Activated CD8-positive, alpha-beta memory T cell treated with anti-CD3 and anti-CD28 coated beads for 1 hour (primary cell): ENCODE measurements around the gene OGFOD1.
A peak's percentile ranks its signal among the peaks of the same experiment; 100 is the strongest.
"Not testable (repeated sequence)": the region's sequence is repeated elsewhere in the genome, so short reads cannot be mapped to it uniquely, and the experiment has no call there.

Experiments used
- DNase-seq, 2 donors: peaks; one replicate each; pipeline ENCODE4 v3.0.0-alpha.2; 2020; ENCODE audit warnings: low read depth in 1 of 2; ENCODE audit errors: extremely low read depth in 1 of 2

The OGFOD1 gene

GRCh38 chr16:56479469-56479868, 28.1 kb downstream of the OGFOD1 start:
- DNase-seq = no peak

GRCh38 chr16:56480776-56481467, 29.6 kb downstream of the OGFOD1 start:
- no peak for DNase-seq

GRCh38 chr16:56481468-56482122, 30.2 kb downstream of the OGFOD1 start:
- no peak for DNase-seq

GRCh38 chr16:56482683-56483236, 31.4 kb downstream of the OGFOD1 start:
- no peak for DNase-seq

- no peak for DNase-seq
These were observed 32.0 kb downstream of the OGFOD1 start for GRCh38 chr16:56483394-56483793.

GRCh38 chr16:56488035-56488434, 36.7 kb downstream of the OGFOD1 start:
- no peak for DNase-seq

GRCh38 chr16:56488868-56489267, 37.5 kb downstream of the OGFOD1 start:
- DNase-seq = not testable (repeated sequence)

GRCh38 chr16:56491657-56492261, 40.4 kb downstream of the OGFOD1 start:
- no peak for DNase-seq

- DNase-seq = no peak
These were observed 41.8 kb downstream of the OGFOD1 start for GRCh38 chr16:56493126-56493525.

- no peak for DNase-seq
These were observed 42.5 kb downstream of the OGFOD1 start for GRCh38 chr16:56493815-56494214.

- DNase-seq = no peak
These were observed 53.8 kb downstream of the OGFOD1 start for GRCh38 chr16:56505181-56505580.

GRCh38 chr16:56506941-56507340, 55.6 kb downstream of the OGFOD1 start:
- no peak for DNase-seq

GRCh38 chr16:56510544-56510943, 59.2 kb downstream of the OGFOD1 start:
- no peak for DNase-seq

GRCh38 chr16:56512025-56512424, 60.7 kb downstream of the OGFOD1 start:
- no peak for DNase-seq

- no peak for DNase-seq
These were observed 61.7 kb downstream of the OGFOD1 start for GRCh38 chr16:56513091-56513490.

GRCh38 chr16:56513972-56514371, 62.6 kb downstream of the OGFOD1 start:
- no peak for DNase-seq

GRCh38 chr16:56514845-56515244, 63.5 kb downstream of the OGFOD1 start:
- no peak for DNase-seq

GRCh38 chr16:56515665-56516064, 64.3 kb downstream of the OGFOD1 start:
- DNase-seq = no peak

GRCh38 chr16:56517206-56517605, 65.9 kb downstream of the OGFOD1 start:
- DNase-seq = no peak

GRCh38 chr16:56518425-56518824, 67.1 kb downstream of the OGFOD1 start:
- DNase-seq = no peak

- peak; percentile 78 to 88 for DNase-seq
These were observed 68.3 kb downstream of the OGFOD1 start, which contains the start of gene BBS2 for GRCh38 chr16:56519459-56520250. BBS2 (minus strand) TSS chr16:56520024; CDS start chr16:56519862, 162 bp downstream.
